22Rv1 (cell line): Measurements from ENCODE around the gene PYDC2.

Experiments used
- ZFX ChIP-seq: fragments of 450-650 bp; IDR thresholded peaks from 2 replicates; pipeline ENCODE4 v1.6.1; 2017; ENCODE audit warnings: antibody characterized with exemption, borderline replicate concordance
- TF ChIP-seq, protein P1 (sequence below): fragments of 450-650 bp; IDR thresholded peaks from 2 replicates; pipeline ENCODE4 v1.5.1; 2017; ENCODE audit warnings: mild to moderate bottlenecking

DNA sequence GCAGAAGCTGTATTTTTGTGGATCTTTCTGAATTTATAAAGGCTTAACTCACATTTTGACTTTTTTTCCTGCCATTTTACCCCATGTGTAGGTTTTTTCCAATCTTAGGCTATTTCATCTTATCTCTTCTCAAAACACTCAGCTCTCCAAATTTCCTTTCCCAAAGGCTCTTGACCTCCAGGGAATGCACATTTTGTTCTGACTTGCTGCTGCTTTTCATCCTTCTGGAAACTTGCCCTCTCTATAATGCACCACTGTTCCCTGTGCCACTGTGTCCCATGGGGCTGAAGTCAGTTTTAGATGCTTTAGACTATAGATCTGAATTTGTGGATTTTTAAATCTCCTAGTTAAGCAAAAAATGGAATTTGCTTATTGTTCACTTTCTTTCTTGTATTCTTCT lies 9.1 kb downstream of the PYDC2 start:
- TF ChIP-seq ZFX: no peak
- TF ChIP-seq, protein P1, sequence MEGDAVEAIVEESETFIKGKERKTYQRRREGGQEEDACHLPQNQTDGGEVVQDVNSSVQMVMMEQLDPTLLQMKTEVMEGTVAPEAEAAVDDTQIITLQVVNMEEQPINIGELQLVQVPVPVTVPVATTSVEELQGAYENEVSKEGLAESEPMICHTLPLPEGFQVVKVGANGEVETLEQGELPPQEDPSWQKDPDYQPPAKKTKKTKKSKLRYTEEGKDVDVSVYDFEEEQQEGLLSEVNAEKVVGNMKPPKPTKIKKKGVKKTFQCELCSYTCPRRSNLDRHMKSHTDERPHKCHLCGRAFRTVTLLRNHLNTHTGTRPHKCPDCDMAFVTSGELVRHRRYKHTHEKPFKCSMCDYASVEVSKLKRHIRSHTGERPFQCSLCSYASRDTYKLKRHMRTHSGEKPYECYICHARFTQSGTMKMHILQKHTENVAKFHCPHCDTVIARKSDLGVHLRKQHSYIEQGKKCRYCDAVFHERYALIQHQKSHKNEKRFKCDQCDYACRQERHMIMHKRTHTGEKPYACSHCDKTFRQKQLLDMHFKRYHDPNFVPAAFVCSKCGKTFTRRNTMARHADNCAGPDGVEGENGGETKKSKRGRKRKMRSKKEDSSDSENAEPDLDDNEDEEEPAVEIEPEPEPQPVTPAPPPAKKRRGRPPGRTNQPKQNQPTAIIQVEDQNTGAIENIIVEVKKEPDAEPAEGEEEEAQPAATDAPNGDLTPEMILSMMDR: no peak
